Upper lobe of left lung (tissue), 4 donors: Measurements from ENCODE around the gene CACNA2D2.

Experiments used
- CTCF ChIP-seq, 6 experiments: fragments of 450-650 bp in 4 of 6; fragments of 200-600 bp in 2 of 6; sonication (generic) in 2 of 6; IDR thresholded peaks; one replicate each; pipeline ENCODE4 v1.5.1; 2016 to 2019; ENCODE audit warnings: antibody characterized with exemption in 6 of 6
- POLR2A ChIP-seq, 4 donors: fragments of 450-650 bp; IDR thresholded peaks; one replicate each; pipeline ENCODE4 v1.5.1; 2016 to 2017; ENCODE audit warnings: antibody characterized with exemption in 4 of 4, mild to moderate bottlenecking in 2 of 4

DNA sequence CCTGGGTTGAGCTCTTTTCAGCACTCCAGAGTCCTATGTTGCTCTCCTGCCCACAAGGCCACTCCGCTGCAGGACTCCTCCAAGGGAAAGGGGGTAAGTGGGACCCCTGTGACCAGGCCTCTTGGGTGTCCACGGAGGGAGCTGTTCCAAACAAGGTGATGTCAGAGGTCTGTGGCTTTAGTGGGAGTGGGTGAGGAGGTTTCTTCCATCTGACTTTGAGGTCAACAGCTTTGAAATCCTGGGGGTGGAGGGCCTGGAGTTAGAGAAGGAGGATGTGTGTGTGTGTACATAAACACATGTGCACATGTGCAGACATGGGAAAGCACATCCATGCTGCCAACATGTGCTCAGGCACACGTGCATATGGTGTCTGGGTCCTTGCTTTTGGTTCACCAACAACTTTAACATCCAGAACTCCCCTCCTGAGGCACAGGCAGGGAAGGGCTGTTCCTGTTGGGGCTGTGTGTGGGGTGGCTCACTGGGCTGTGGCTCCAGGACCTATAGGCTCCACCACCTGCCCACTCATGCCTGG, 92.8 kb downstream of the CACNA2D2 start:
- TF ChIP-seq CTCF (IDR thresholded peaks at IDR 0.05) = no peak
- no peak for TF ChIP-seq POLR2A (IDR thresholded peaks at IDR 0.05)
